Right kidney (tissue), 1 donor: ENCODE measurements around the gene SPDYE3.
"Not testable (repeated sequence)": the region's sequence is repeated elsewhere in the genome, so short reads cannot be mapped to it uniquely, and the experiment has no call there.

Experiments used
- DNase-seq: peaks from one replicate; pipeline ENCODE4 v3.0.0-alpha.2; 2016

SPDYE3 gene

DNA sequence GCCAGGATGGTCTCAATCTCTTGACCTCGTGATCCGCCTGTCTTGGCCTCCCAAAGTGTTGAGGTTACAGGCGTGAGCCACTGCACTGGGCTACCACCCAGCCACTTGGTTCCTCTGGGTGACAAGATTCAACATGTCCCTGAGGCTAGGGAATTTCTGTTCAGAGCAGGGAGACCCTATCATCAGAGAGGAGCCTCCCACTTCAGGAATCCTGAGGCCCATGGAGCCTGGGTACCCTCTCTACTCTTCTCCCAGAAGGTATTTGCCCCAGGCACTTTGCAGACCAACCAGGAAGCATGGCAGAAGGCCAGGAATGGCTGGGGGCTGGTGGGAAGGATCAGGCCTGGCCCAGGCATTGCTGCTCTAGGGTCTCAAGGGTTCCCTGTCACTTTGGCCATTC lies 19.2 kb upstream of the SPDYE3 start:
- DNase-seq = not testable (repeated sequence)

DNA sequence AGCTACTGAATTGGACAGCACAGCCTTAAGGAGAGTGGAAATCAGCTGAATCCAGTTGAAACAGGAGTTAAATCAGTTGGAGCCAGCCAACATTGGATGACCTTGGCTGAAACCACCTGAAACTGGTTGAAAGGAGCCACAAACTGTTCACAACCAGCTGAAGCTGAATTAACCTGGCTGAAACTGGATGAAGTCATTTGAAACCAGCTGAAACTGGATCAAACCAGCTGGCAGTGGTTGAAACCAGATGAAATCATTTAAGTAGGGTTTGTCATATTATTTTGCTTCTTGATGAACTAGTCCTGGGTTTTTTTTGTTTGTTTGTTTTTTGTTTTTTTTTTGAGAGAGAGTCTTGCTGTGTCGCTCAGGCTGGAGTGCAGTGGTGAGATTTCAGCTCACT lies 15.3 kb upstream of the SPDYE3 start:
- DNase-seq = not testable (repeated sequence)

DNA sequence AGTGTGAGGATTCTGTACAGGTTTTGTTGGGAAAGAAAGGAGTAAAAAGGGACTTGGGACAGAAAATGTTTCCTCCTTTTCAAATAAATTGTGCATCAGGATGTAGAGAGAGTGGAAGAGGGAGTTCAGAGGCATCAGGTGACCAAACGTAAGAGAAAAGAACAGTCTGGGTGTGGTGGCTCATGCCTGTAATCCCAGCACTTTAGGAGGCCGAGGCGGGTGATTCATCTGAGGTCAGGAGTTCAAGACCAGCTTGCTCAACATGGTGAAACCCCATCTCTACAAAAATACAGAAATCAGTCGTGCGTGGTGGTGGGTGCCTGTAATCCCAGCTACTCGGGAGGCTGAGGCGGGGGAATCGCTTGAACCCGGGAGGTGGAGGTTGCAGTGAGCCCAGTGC lies 12.2 kb upstream of the SPDYE3 start:
- not testable (repeated sequence) for DNase-seq

DNA sequence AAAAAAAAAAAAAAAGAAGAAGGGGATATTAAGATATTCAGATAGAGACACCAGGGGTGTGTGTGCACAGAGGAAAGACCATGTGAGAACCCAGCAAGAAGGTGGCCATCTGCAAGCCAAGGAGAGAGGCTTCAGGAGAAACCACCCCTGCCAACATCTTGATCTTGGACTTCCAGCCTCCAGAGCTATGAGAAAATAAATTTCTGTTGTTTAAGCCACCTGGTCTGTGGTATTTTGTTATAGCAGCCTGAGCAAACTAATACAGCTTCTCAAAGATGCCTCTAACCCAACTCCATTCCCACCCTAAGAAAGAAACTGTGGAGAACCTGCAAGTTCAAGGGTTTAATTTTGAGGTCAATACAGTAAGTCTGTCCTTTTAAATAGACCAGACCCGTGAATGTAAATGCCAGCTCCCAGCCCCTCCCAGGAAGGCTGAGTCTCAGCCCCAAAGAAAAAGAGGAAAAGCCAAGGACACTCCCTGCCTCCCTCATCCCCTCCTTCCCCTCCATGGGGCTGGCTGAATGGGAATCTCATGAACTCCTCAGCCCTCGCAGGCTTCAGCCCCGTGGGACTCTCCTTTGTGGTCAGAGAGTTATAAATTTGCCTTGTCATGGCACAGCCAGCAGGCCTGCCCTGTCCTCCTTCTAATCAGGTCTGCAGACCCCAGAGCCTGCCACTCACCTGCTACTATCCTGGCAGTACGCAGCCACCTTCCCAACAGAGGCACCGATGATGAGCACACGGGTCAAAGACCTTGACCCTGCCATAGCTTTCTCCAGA lies 9.5 kb upstream of the SPDYE3 start:
- DNase-seq = not testable (repeated sequence)

DNA sequence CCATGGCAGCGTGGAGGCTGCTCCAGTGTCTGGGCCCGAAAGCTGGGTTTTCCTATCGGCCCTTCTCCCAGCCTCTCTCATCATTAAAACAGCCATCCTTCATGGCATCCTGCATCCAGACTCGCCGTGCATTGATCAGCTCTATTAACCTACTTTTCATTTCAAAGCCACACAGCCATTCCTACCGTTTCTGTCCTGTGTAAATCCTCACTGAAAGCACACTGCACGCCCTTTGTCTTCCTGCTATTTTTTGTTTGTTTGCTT lies 8.9 kb upstream of the SPDYE3 start:
- DNase-seq = not testable (repeated sequence)

DNA sequence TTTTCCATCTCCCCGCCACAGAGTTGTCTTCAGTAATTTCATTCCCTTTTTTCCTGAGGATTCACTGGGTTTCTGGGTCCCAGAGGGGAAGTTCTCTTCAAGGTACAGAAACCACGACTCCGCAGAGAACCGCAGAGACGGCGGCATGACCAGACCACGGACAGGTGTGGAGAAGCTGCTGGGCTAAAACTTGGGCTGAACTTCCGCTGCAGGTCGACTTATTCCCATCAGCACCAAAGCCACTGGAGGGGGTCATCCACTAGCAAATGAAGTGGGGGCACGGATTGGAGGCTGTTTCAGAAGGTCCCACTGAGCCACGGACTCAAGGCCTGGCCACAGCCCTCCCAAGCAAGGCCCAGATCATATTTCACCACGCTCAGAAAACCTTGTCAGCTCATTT lies 3.0 kb upstream of the SPDYE3 start:
- DNase-seq = not testable (repeated sequence)

DNA sequence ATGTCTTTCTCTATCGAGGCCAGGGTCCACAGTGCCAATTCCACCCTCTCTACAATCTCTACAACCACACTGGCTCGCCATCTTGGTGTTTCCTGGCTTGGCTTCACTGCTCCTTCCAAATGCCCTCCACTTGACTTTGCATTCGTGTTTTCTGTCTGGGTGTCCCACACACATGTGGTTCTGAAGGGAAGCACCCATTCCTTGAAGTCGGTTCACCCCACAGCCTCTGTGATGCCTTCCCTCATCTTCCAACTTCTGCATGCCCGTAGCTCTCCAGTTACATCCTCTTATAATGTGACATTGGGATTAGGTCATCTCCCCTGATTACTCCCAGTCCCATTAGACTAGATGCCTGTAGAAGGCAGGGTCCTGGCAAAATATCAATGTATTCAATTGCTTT lies 10.8 kb downstream of the SPDYE3 start:
- not testable (repeated sequence) for DNase-seq

DNA sequence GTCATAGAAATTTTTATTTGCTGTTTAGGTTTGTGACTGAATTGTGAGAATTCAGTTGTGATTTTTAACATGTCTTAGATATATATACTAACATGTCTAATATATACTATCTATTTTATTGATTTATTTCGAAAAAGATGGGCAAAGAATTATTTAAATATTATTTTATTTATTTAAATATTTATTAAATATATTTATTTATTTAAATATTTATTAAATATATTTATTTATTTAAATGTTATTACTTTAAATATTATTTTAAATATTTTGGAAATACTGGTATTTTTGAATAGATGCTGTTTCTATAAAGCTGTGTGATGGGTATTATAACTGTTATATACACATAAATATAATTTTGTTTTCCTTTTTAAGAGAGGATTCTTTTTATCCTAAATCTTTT lies 14.1 kb downstream of the SPDYE3 start:
- DNase-seq = not testable (repeated sequence)

DNA sequence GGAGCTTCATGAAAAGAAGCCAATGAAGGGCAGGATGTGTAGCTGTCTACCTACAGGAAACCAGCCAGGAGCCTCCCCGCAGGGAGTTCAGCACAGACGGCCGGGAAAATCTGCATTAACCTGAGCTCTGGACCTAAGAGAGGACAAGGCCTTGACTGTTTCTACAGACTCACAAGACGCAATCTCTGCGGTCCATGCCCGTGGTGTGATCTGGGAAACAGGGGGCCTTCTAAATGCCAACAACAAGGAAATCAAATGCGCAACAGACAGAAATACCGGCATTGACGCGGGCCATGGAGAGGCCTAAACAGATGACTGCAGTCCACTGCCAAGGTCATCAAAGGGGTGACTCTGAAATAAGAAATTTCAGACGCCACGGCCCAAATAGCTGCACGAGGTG lies 16.7 kb downstream of the SPDYE3 start:
- DNase-seq = not testable (repeated sequence)

DNA sequence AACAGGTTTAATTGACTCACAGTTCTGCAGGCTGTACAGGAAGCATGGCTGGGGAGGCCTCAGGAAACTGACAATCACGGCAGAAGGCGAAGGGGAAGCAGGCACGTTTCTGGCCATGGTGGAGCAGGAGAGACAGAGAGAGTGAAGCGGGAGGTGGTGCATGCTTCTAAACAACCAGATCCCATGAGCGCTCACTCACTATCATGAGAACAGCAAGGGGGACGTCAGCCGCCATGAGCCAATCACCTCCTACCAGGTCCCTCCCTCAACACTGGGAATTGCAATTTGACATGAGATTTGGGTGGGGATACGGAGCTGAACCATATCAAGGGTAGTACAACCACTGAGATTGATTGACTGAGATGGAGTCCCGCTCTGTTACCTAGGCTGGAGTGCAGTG lies 18.2 kb downstream of the SPDYE3 start:
- not testable (repeated sequence) for DNase-seq

DNA sequence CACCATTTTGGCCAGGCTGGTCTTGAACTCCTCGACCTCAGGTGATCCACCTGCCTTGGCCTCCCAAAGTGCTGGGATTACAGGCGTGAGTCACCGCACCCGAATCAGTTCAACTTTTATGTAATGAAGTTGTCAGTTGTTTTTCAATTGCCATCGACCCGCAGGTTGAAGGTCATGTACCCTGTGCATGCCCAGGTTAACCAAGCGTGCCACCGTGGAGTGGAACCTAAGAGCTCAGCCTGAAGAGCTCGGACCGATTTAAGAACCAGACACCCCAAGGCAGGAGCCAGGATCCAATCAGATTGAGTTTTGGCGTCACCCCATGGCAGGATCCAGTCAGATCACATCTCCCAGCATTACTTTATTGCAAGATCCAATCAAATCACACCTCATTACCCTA lies 19.4 kb downstream of the SPDYE3 start:
- not testable (repeated sequence) for DNase-seq

DNA sequence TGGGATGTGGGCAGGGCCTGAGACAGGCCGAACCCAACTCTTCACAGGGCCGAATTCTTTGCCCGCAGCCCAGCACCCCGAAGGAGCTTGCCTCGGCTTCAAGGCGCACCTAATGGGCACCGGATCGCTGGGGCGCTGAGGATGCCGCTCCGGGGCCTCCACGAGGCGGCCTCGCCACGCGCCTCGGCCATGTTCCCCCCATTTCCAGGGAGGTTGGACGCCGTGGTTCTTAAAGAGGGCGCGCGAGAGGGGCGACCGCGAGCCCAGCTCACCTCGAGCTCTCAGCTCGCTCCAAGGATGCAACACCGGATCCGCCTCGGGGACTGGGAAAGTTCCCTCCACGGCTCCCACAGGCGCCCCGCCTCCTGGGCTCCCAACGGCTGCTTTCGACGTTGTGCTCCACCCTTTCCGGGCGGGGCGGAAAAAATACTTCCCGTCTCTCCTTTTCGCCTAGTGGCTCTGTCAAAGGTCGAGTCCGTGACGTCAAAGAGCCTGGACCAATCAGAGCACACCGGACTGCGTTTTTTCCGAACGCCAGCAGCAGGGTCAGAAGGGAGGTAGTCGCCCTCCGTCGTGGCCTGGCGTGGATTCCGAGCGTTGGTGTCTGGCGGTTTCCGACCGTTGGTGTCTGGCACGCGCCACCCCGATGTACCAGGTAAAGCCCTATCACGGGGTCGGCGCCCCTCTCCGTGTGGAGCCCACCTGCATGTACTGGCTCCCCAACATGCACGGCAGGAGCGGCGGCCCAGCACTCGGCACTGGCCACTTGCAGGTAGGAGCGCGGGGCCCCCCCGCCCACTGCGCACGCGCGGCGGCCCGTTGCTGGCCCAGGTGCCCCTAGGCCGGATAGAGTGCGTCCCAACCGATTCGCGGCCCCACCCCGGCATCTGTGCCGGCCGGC lies 28.3 kb downstream of the SPDYE3 start:
- peak; percentile 99 for DNase-seq

DNA sequence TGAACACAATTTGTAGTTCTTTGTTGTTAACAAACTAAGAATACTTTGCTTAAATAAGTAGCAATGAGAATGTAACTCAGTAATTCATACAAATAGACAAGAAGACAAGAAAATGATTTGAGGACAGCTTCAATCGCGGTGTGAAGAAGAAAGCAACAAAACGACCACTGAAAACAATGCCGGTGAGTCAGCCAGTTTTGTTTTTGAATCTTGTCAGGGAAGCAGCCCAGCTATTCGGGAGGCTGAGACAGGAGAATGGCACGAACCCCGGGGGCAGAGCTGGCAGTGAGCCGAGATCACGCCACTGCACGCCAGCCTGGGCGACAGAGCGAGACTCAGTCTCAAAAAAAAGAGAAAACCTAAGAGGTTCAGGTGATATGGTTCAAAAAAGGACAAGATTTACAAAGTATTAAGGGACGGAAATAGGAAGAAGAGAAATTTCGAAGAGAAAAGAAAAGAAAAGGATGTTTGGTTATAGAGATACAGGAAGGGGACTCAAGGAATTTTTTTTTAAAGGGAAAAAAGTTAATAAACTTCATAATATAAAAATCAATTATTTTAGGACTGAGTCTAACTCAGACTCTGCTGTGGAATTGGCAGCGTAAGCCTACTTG lies 30.7 kb downstream of the SPDYE3 start:
- DNase-seq = not testable (repeated sequence)

DNA sequence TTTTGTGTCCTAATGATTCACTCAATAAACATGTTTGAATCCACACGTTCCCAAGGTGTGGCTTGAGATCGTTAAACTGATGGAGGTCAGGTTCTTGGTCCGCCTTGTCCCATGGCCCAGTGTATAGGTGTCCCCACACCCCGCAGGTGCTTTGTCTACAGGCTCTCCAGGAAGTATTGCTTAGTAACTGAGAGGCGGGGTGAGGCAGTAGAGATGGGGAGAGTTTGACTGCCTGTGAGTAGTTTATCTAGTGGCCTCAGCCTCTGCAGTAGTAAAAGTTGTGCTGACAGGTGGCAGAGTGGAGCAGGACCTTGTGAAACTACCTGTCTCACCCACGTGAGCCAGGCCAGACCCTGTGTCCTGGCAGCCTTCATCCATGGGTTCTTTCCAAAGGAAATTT lies 33.8 kb downstream of the SPDYE3 start:
- DNase-seq = not testable (repeated sequence)

DNA sequence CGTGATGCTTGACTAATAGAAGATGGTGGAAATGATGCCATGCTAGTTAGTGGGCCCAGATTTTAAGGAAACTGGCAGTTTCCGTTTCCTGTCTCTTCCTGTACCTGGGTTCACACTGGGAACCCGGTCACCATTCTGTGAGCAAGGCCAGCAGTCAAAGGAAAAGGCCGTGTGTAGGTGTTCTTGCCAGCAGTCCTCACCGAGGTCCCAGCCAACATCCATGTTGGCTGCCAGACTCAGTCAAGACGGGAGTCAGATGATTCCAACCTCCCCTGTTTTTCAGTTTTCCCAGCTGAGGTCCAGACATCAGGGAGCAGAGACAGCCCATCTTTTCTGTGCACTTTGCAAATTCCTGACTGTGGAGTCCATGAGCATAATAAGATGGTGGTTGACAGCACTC lies 35.3 kb downstream of the SPDYE3 start:
- no peak for DNase-seq

DNA sequence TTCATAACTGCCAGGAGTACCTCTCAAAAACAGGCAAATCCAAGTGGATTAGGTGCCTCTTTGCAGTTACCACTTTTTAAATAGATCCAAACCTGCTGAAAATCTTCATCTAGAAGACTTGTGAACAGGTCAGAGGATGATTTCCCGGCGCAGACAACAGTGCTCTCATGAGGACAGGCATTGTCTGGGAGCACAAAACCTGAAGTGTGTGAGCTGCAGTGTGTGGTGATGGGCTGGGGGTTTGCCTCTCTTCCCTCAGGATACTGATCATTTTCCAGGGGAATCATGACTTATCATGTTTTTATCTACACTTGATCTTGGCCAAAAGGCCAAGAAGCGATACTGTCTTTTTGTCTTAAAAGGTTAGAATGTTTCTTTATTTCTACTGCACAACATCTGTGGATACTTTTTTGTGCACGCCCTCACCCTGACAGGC lies 36.6 kb downstream of the SPDYE3 start:
- not testable (repeated sequence) for DNase-seq

DNA sequence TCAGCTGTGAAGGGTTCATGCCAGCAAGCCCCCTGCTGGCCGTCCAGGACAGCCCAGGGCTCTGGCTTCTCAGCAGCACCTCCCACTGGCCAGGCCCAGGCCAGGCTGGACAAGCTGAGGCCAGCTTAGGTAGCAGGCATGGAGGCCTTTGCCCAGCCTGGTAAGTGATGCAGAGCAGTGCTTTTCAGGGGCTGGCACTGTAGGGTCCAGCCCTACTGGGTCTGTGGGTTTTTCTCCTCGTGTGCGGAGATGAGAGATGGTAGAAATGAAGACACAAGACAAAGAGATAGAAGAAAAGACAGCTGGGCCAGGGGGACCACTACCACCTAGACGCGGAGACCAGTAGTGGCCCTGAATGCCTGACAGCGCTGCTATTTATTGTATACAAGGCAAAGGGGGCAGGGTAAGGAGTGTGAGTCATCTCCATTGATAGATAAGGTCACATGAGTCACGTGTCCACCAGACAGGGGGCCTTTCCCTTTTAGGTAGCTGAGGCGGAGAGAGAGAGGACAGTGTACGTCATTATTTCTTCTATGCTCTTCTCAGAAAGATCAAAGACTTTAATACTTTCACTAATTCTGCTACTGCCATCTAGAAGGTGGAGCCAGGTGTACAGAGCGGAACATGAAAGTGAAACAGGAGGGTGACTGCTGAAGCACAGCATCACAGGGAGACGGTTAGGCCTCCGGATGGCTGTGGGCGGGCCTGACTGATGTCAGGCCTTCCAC lies 37.2 kb downstream of the SPDYE3 start:
- DNase-seq = peak; percentile 41

DNA sequence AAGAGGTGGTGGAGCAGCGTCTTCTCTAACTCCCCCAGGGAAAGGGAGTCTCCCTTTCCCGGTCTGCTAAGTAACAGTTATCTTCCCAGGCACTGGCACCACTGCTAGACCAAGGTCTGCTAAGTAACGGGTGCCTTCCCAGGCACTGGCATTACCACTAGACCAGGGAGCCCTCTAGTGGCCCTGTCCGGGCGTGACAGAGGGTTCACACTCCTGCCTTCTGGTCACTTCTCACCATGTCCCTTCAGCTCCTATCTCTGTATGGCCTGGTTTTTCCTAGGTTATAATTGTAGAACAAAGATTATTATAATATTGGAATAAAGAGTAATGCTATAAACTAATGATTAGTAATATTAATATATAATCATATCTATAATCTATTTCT lies 37.8 kb downstream of the SPDYE3 start:
- DNase-seq = not testable (repeated sequence)

DNA sequence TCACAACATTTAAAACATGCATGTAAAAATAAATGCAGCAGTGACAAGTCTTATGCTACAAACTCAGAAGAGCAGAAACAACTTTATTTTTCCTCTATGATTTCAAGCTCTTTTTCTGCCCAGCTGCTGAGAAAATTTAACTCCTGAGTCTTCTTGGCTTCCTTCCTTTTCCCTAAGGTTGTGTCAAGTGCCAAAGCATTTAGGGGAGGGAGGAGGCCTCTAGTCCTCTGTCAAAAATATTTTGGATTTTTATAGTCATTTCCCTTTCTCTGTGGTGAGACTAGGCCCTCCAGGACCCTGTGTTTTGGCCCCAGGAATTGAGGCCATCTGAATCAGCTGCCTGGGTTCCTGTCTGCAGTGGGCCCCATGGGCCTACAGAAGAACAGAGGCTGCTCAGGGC lies 39.4 kb downstream of the SPDYE3 start:
- no peak for DNase-seq

DNA sequence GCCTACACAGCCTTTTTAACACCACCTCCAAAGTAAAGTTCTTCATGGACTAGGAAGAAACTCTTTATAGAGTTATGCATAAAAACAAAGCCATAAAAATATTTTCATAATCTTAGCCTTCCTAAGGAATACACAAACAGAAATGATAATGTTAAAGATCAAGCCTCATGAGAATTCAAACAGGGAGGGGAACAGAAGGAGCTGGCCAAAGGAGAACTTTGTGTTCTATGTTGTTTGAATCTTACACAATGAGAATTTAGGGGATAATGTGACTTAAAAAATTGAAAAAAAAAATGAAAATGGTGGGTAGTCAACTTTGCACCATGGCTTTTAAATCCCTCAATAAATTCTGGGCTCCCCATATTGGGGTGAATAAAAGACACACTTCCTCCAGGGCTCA lies 41.3 kb downstream of the SPDYE3 start:
- no peak for DNase-seq

DNA sequence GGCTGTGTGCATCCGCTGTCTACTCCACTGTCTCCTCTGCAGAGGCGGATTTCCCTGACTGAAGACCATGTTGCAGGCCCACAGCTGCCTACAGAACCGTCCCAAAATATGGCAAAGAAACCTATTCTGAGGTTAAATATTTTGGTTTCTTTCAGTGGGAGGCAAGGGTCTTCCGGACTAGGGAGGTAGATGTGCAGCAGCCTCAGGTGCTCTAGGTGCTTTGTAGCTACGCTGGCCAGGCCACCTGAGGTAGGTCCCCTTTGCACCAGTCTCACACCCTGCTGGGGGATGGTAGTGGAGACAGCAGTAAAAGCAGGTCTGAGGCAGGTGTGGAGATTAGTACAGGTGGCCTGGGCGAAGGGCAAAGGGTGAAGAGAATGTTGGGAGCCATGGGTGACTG lies 42.3 kb downstream of the SPDYE3 start:
- DNase-seq = no peak

DNA sequence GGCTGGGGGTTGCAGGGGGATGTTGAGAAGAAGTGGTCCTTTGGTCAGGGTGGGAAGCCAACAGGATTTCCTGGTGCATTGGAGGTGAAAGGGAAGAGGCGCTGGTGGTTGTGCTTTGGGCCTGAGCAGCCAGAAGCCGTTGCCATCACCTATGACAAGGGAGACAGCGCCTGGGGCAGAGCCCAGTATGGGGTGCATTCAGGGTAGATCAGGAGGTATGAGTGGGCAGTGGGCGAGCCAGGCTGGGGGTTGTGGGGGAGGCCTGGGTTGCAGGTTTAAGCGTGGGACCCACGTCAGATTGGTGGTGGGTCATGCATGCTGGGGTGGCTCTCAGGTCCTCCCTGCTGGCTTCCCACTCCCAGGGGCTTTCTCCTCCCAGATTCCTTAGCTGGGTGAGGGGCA lies 44.2 kb downstream of the SPDYE3 start:
- DNase-seq = no peak
